H1 (cell line): ENCODE results near the gene CNTNAP1. TPM values are rescaled to one million over a fixed set of nuclear protein-coding genes. Genes with fewer than 3 reads are reported as not detected.

ENCODE experiments used
- ASH2L ChIP-seq: fragments of 200-600, 300-600 bp; sonication (generic); IDR thresholded peaks from one replicate; pipeline ENCODE4 v1.7.1; 2017; ENCODE audit warnings: low read length
- ATF3 ChIP-seq: IDR thresholded peaks from 2 replicates; pipeline ENCODE4 v1.6.1; 2011; ENCODE audit warnings: low read depth, mild to moderate bottlenecking, low read length; ENCODE audit not compliant: insufficient read depth
- CREB1 ChIP-seq: IDR thresholded peaks from 2 replicates; pipeline ENCODE4 v1.6.1; 2012; ENCODE audit warnings: inconsistent platforms
- CTBP2 ChIP-seq: IDR thresholded peaks from 2 replicates; pipeline ENCODE4 v1.7.0; 2011; ENCODE audit warnings: borderline replicate concordance, mild to moderate bottlenecking, moderate library complexity, mixed read lengths, low read length; ENCODE audit not compliant: insufficient read depth, insufficient read length
- EP300 ChIP-seq, 2 experiments: IDR thresholded peaks; 1 replicate in 1 of 2; 2 replicates in 1 of 2; pipeline ENCODE4 v1.6.1; 2011 to 2012; ENCODE audit warnings: low read depth in 2 of 2, low read length in 2 of 2, mild to moderate bottlenecking in 2 of 2, borderline replicate concordance in 1 of 2, inconsistent platforms in 1 of 2, moderate library complexity in 1 of 2
- KDM1A ChIP-seq: fragments of 200-600, 300-600 bp; sonication (generic); IDR thresholded peaks from 2 replicates; pipeline ENCODE4 v1.7.1; 2016; ENCODE audit warnings: mild to moderate bottlenecking, low read length, borderline replicate concordance
- MAFK ChIP-seq: IDR thresholded peaks from 2 replicates; pipeline ENCODE4 v1.6.1; 2012; ENCODE audit warnings: low read depth, mild to moderate bottlenecking, improper control_type of control experiment, low read length
- NRF1 ChIP-seq: IDR thresholded peaks from 2 replicates; pipeline ENCODE4 v1.6.1; 2011; ENCODE audit warnings: mild to moderate bottlenecking, low read depth, low read length, improper control_type of control experiment
- PHF8 ChIP-seq: fragments of 200-600 bp; sonication (generic); conservative IDR thresholded peaks from 2 replicates; pipeline ENCODE4 v1.7.1; 2012; ENCODE audit warnings: low read depth, mild to moderate bottlenecking, inconsistent platforms, low read length, moderate library complexity
- POLR2A ChIP-seq, 2 experiments: IDR thresholded peaks; 1 replicate in 1 of 2; 2 replicates in 1 of 2; pipeline ENCODE4 v1.6.1; 2011; ENCODE audit warnings: low read depth in 2 of 2, low read length in 2 of 2, mild to moderate bottlenecking in 2 of 2; ENCODE audit errors: control extremely low read depth in 1 of 2
- POLR2AphosphoS5 ChIP-seq: IDR thresholded peaks from 2 replicates; pipeline ENCODE4 v1.6.1; 2011; ENCODE audit warnings: low read depth, low read length
- POU5F1 ChIP-seq: IDR thresholded peaks from 2 replicates; pipeline ENCODE4 v1.6.1; 2011; ENCODE audit warnings: low read depth, mild to moderate bottlenecking, low read length, moderate library complexity
- RBBP5 ChIP-seq: IDR thresholded peaks from 2 replicates; pipeline ENCODE4 v1.7.1; 2012; ENCODE audit warnings: low read depth, mild to moderate bottlenecking, inconsistent platforms, low read length, moderate library complexity, borderline replicate concordance
- SIX5 ChIP-seq: IDR thresholded peaks from 2 replicates; pipeline ENCODE4 v1.6.1; 2011; ENCODE audit warnings: mild to moderate bottlenecking, low read depth, low read length
- SP1 ChIP-seq: IDR thresholded peaks from 2 replicates; pipeline ENCODE4 v1.6.1; 2011; ENCODE audit warnings: low read depth, low read length
- SRF ChIP-seq: IDR thresholded peaks from 2 replicates; pipeline ENCODE4 v1.6.1; 2011; ENCODE audit warnings: mild to moderate bottlenecking, low read depth, low read length, moderate library complexity
- SUZ12 ChIP-seq: fragments of 200-600 bp; sonication (generic); IDR thresholded peaks from 2 replicates; pipeline ENCODE4 v1.6.1; 2012; ENCODE audit warnings: mild to moderate bottlenecking, inconsistent platforms, low read length, moderate library complexity, mixed read lengths
- TAF1 ChIP-seq: IDR thresholded peaks from 2 replicates; pipeline ENCODE4 v1.6.1; 2011; ENCODE audit warnings: mild to moderate bottlenecking, low read depth, low read length
- TAF7 ChIP-seq: optimal IDR thresholded peaks from 2 replicates; pipeline ENCODE3; 2011; ENCODE audit warnings: low read depth, mild to moderate bottlenecking, inconsistent platforms, low read length, moderate library complexity, borderline replicate concordance
- TBP ChIP-seq: IDR thresholded peaks from 2 replicates; pipeline ENCODE4 v1.6.1; 2011; ENCODE audit warnings: low read depth, low read length, improper control_type of control experiment
- TCF12 ChIP-seq: IDR thresholded peaks from 2 replicates; pipeline ENCODE4 v1.6.1; 2011; ENCODE audit warnings: low read depth, mild to moderate bottlenecking, low read length
- YY1 ChIP-seq: IDR thresholded peaks from 2 replicates; pipeline ENCODE4 v1.6.1; 2011; ENCODE audit warnings: low read depth, mild to moderate bottlenecking, low read length
- ZNF274 ChIP-seq: IDR thresholded peaks from 2 replicates; pipeline ENCODE4 v1.7.0; 2012; ENCODE audit warnings: low read length, borderline replicate concordance; ENCODE audit errors: extremely low read depth
- polyA plus RNA-seq, 7 experiments: library from polyadenylated mRNA; depleted of rRNA in 3 of 7; stranded (reverse) in 5 of 7; unstranded in 2 of 7; fragments of >200 nt in 5 of 7; fragments of 200-250 nt in 2 of 7; gene quantifications; 1 replicate in 5 of 7; 2 replicates in 1 of 7; 4 replicates in 1 of 7; pipeline versions ENCODE4 v1.2.1 to v1.2.3, GENCODE V29; 2011 to 2013; ENCODE audit warnings: missing spikeins in 2 of 7, mixed read lengths in 2 of 7
- total RNA-seq: library from RNA; stranded (reverse); fragmentation: NEBNext Ultra II Directional; extraction: Animal tissue kit (Norgen Biotek cat#: 25700); gene quantifications from 2 replicates; pipeline ENCODE4 v1.2.1, GENCODE V29; 2021
- TF ChIP-seq, protein P1 (sequence below): IDR thresholded peaks from 2 replicates; pipeline ENCODE4 v1.6.1; 2011; ENCODE audit warnings: low read length, improper control_type of control experiment

Gene CNTNAP1
- total and polyA plus RNA-seq, 2 of the 8 experiments (the other 6 are each of a cell fraction or from before 2014, with no cell fraction given), result 4.7 to 10.0 TPM

DNA sequence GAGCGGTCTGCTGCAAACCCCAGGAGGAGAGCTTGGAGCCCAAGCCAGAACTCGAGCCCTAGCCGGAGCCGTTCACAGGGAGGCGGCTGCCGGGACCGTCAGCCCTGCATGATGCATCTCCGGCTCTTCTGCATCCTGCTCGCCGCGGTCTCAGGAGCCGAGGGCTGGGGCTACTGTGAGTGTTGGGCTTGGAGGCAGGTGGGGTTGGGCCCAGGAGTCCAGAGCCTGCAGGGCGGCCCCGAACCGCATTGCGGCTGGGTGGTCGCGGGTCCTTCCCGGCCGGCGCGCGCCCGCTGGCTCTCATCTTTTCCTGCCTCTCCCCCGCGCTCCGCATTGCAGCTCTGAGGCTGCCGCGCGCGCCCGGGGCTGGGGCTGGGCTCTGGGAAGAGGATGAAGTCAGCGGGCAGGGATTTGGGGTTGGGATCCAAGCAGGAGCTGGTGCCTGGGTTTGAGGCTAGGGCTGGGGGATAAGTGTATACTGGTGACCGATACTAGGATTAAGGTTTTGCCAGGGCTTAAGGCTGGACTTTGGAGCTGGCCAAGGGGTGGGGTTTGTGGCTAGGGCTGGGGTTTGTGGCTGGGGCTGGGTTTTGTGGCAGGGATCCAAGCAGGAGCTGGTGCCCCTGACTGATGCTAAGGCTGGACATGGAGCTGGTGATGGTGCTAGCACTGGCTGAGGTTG is 532 bp downstream of the CNTNAP1 start (continued):
- TF ChIP-seq EP300 (IDR thresholded peaks at IDR 0.05; ENCODE audit: borderline replicate concordance in 1 of 2, low read depth in 2 of 2, low read length in 2 of 2), result no peak
- no peak for TF ChIP-seq POLR2A (IDR thresholded peaks at IDR 0.05; ENCODE audit: control extremely low read depth in 1 of 2, low read depth in 2 of 2, low read length in 2 of 2)
- TF ChIP-seq NRF1, result no peak
- no peak for TF ChIP-seq ASH2L
- no peak for TF ChIP-seq POLR2AphosphoS5
- no peak for TF ChIP-seq POU5F1
- TF ChIP-seq ZNF274, result no peak
- TF ChIP-seq TAF7, result no peak
- TF ChIP-seq RBBP5, result 0 out of 2 replicates have a peak, but pooled peaks have one; percentile 33
- TF ChIP-seq KDM1A, result no peak
- TF ChIP-seq SIX5, result no peak
- TF ChIP-seq TCF12, result no peak
- TF ChIP-seq CTBP2, result no peak
- no peak for TF ChIP-seq ATF3
- TF ChIP-seq, protein P1, sequence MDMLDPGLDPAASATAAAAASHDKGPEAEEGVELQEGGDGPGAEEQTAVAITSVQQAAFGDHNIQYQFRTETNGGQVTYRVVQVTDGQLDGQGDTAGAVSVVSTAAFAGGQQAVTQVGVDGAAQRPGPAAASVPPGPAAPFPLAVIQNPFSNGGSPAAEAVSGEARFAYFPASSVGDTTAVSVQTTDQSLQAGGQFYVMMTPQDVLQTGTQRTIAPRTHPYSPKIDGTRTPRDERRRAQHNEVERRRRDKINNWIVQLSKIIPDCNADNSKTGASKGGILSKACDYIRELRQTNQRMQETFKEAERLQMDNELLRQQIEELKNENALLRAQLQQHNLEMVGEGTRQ, result no peak
- TF ChIP-seq TBP, result no peak
- no peak for TF ChIP-seq SP1
- peak; percentile 42; the same call in 1 of the 2 replicates for TF ChIP-seq SUZ12
- 0 out of 2 replicates have a peak, but pooled peaks have one; percentile 32 for TF ChIP-seq PHF8
- TF ChIP-seq SRF, result no peak
- TF ChIP-seq CREB1, result no peak
- no peak for TF ChIP-seq MAFK
- TF ChIP-seq TAF1, result no peak; the same call in 1 of the 2 replicates
- no peak for TF ChIP-seq YY1
